Brain pericyte (primary cell): ENCODE measurements around the gene SIM1.

Experiments used
- DNase-seq: peaks from one replicate; pipeline ENCODE4 v3.0.0-alpha.2; 2012; ENCODE audit warnings: low read depth, low spot score

SIM1 gene

GRCh38 chr6:100457311-100457990 is 7.3 kb downstream of the SIM1 start:
- DNase-seq: no peak

- DNase-seq: no peak
Observed at GRCh38 chr6:100456908-100457235, 7.8 kb downstream of the SIM1 start.

- no peak for DNase-seq
Observed at GRCh38 chr6:100456141-100456907, 8.4 kb downstream of the SIM1 start.

- no peak for DNase-seq
Observed at GRCh38 chr6:100455230-100456124, 9.2 kb downstream of the SIM1 start.

GRCh38 chr6:100454551-100455229 is 10.0 kb downstream of the SIM1 start:
- DNase-seq: no peak

GRCh38 chr6:100453701-100454521 is 10.8 kb downstream of the SIM1 start:
- no peak for DNase-seq

GRCh38 chr6:100452998-100453397 is 11.7 kb downstream of the SIM1 start:
- no peak for DNase-seq

- DNase-seq: no peak
Observed at GRCh38 chr6:100451577-100451976, 13.1 kb downstream of the SIM1 start.

GRCh38 chr6:100449239-100449691 is 15.5 kb downstream of the SIM1 start:
- no peak for DNase-seq

- DNase-seq: no peak
Observed at GRCh38 chr6:100447900-100448748, 16.6 kb downstream of the SIM1 start.

GRCh38 chr6:100447081-100447899 is 17.4 kb downstream of the SIM1 start:
- no peak for DNase-seq

- no peak for DNase-seq
Observed at GRCh38 chr6:100446115-100447080, 18.3 kb downstream of the SIM1 start.

- DNase-seq: no peak
Observed at GRCh38 chr6:100445512-100445911, 19.2 kb downstream of the SIM1 start.

GRCh38 chr6:100440935-100441334 is 23.8 kb downstream of the SIM1 start:
- no peak for DNase-seq

GRCh38 chr6:100435299-100435698 is 29.4 kb downstream of the SIM1 start:
- no peak for DNase-seq

- DNase-seq: no peak
Observed at GRCh38 chr6:100433726-100434435, 30.8 kb downstream of the SIM1 start.

GRCh38 chr6:100432136-100432535 is 32.6 kb downstream of the SIM1 start:
- no peak for DNase-seq
